Trophoblast cell (in vitro differentiated cells and primary cell): ENCODE results near the gene ASB16.
"Not testable (repeated sequence)": the region's sequence is repeated elsewhere in the genome, so short reads cannot be mapped to it uniquely, and the experiment has no call there.

Experiments
- DNase-seq, 2 donors: peaks; one replicate each; pipeline ENCODE4 v3.0.0-alpha.2; 2016
- H2AFZ ChIP-seq: 2 replicates; pipeline ENCODE4 v1.6.1; 2013; ENCODE audit warnings: low read length, moderate library complexity, mild to moderate bottlenecking; ENCODE audit not compliant: insufficient read depth, poor library complexity
- H2AK5ac ChIP-seq: 2 replicates; pipeline ENCODE4 v1.6.1; 2013; ENCODE audit warnings: mild to moderate bottlenecking, low read length
- H2BK120ac ChIP-seq: 2 replicates; pipeline ENCODE4 v1.6.1; 2013; ENCODE audit warnings: low read length, mild to moderate bottlenecking, moderate library complexity; ENCODE audit not compliant: insufficient read depth, poor library complexity
- H2BK12ac ChIP-seq: 2 replicates; pipeline ENCODE4 v1.6.1; 2013; ENCODE audit warnings: mild to moderate bottlenecking, low read length, moderate library complexity
- H2BK5ac ChIP-seq: 2 replicates; pipeline ENCODE4 v1.6.1; 2013; ENCODE audit warnings: low read length, low read depth, moderate library complexity, mild to moderate bottlenecking; ENCODE audit not compliant: poor library complexity
- H3K14ac ChIP-seq: 2 replicates; pipeline ENCODE4 v1.6.1; 2013; ENCODE audit warnings: mild to moderate bottlenecking, low read length
- H3K18ac ChIP-seq: 2 replicates; pipeline ENCODE4 v1.6.1; 2013; ENCODE audit warnings: mild to moderate bottlenecking, low read length
- H3K23ac ChIP-seq: 2 replicates; pipeline ENCODE4 v1.6.1; 2013; ENCODE audit warnings: low read length
- H3K27ac ChIP-seq: 2 replicates; pipeline ENCODE4 v1.5.1; 2013; ENCODE audit warnings: low read depth, mild to moderate bottlenecking, inconsistent platforms, low read length, moderate library complexity
- H3K27me3 ChIP-seq: 2 replicates; pipeline ENCODE4 v1.6.1; 2013; ENCODE audit warnings: inconsistent platforms, mild to moderate bottlenecking, low read length, moderate library complexity; ENCODE audit not compliant: insufficient read depth
- H3K36me3 ChIP-seq, 2 experiments: 1 replicate in 1 of 2; 2 replicates in 1 of 2; pipeline ENCODE4 v1.6.1; 2013; ENCODE audit warnings: low read length in 2 of 2, mild to moderate bottlenecking in 2 of 2, moderate library complexity in 1 of 2; ENCODE audit not compliant: insufficient read depth in 2 of 2, control insufficient read depth in 1 of 2
- H3K4ac ChIP-seq: 2 replicates; pipeline ENCODE4 v1.6.1; 2013; ENCODE audit warnings: low read depth, mild to moderate bottlenecking, low read length, moderate library complexity
- H3K4me1 ChIP-seq, 2 experiments: 1 replicate in 1 of 2; 2 replicates in 1 of 2; pipeline ENCODE4 v1.6.1; 2013; ENCODE audit warnings: low read length in 2 of 2, mild to moderate bottlenecking in 2 of 2, moderate library complexity in 1 of 2; ENCODE audit not compliant: insufficient read depth in 2 of 2, control insufficient read depth in 1 of 2
- H3K4me2 ChIP-seq: 2 replicates; pipeline ENCODE4 v1.6.1; 2013; ENCODE audit warnings: inconsistent platforms, mild to moderate bottlenecking, low read length, moderate library complexity
- H3K4me3 ChIP-seq: 2 replicates; pipeline ENCODE4 v1.5.1; 2013; ENCODE audit warnings: mild to moderate bottlenecking, low read depth, low read length, inconsistent platforms
- H3K79me1 ChIP-seq: one replicate; pipeline ENCODE4 v1.6.1; 2013; ENCODE audit warnings: low read length
- H3K79me2 ChIP-seq: 2 replicates; pipeline ENCODE4 v1.6.1; 2013; ENCODE audit warnings: low read length, mild to moderate bottlenecking; ENCODE audit not compliant: control insufficient read depth, insufficient read depth, poor library complexity
- H3K9ac ChIP-seq: 2 replicates; pipeline ENCODE4 v1.6.1; 2013; ENCODE audit warnings: mild to moderate bottlenecking, low read length
- H3K9me3 ChIP-seq: 2 replicates; pipeline ENCODE4 v1.6.1; 2013; ENCODE audit warnings: low read depth, mild to moderate bottlenecking, control low read depth, inconsistent platforms, low read length; ENCODE audit not compliant: insufficient read depth
- H4K12ac ChIP-seq: 2 replicates; pipeline ENCODE4 v1.6.1; 2013; ENCODE audit warnings: low read depth, mild to moderate bottlenecking, low read length, moderate library complexity
- H4K8ac ChIP-seq: 2 replicates; pipeline ENCODE4 v1.6.1; 2013; ENCODE audit warnings: low read depth, mild to moderate bottlenecking, low read length, moderate library complexity
- H4K91ac ChIP-seq: one replicate; pipeline ENCODE4 v1.6.1; 2013; ENCODE audit warnings: low read depth, mild to moderate bottlenecking, low read length, moderate library complexity
- WGBS: extraction: QIAGEN DNeasy Blood & Tissue Kit; methylation state at CpG from one replicate; pipeline ENCODE4 v1.1.7; 2013; ENCODE audit warnings: missing lambda C conversion rate; ENCODE audit not compliant: insufficient read length, insufficient coverage; ENCODE audit errors: extremely low coverage; 5-methylcytosine and 5-hydroxymethylcytosine counted together

Gene ASB16

DNA sequence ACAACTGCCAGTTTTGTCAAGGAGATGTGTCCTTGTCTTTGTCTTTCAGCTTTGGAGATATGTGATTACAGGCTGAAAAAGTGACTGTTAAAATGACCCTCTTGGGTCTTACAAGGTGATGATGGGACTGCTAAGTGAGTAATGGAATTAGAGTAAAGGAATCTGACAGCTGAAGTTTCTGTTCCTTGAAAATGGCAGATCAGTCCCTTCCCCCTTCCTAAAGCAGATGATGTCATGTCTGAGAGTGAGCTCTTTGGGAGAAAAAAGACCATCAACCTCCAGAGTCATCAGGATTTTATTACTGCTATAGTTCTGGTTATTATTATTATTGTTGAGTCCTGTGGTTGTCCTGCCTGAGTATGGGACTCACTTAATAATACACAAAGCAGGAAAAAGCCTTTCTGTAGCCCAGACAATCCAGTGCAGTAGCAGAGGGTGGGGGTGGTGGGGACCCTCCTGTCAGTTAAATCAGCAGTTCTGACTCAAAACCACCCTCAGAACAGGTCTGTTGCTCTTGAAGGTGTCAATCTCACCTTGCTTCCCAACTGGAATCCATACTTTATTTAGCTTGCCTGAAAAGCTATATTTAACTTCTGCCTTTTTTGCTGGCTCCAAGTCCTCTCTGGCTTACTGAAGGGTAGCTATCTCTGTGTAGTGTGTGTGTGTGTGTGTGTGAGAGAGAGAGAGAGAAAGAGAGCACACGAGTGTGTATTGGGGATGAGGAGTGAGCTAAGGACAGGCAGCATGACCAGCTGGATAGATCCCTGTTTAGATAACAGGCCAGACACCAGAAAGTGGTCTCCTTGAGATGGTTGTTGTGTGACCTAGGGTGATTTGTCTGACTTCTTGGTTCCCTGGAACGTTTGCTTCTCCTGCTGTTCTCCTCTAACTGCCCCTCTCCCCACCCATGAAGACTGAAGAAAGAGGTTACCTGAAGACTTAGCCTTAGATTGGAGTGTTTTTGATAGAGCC is 23.8 kb upstream of the ASB16 start:
- peaks cover 4 to 7% of the 10 kb centered on the region in 2 experiments for H3K4me1 ChIP-seq

DNA sequence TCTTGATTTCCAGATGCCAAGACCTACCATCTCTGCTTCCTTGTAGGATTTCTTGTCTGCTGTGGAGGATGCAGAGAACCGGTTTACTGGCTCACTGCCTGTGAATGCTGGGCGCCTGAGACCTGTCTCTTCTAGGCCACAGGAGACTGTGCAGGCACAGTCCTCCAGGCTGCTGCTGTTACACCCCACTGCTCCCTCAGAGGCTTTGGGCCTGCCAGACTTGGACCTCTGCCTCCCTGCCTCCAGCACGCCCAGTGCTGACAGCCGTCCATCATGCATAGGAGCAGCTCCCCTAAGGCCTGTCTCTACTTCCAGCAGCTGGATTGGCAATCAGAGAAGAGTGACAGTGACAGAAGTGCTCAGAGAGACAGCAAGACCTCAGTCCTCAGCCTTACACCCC is 22.7 kb upstream of the ASB16 start:
- Histone ChIP-seq H3K27ac (no peak overlapping the region), H2AFZ (no peak overlapping the region), H3K4me3 (no peak overlapping the region), H2AK5ac (no peak overlapping the region), H2BK5ac (no peak overlapping the region), H4K91ac (no peak overlapping the region), H3K23ac (no peak overlapping the region), H3K18ac (peak overlapping the region; percentile 25), H4K12ac (peak overlapping the region; percentile 10), H2BK12ac (no peak overlapping the region), H3K9ac (no peak overlapping the region), H3K4ac (no peak overlapping the region), H3K79me1 (no peaks in the 10 kb centered on the region), H3K4me1 (peaks cover 4 to 7% of the 10 kb centered on the region in 2 experiments), H3K4me2 (no peak overlapping the region), H3K36me3 (peaks cover 29 to 33% of the 10 kb centered on the region in 2 experiments), H3K27me3 (no peaks in the 10 kb centered on the region), H2BK120ac (no peak overlapping the region), H3K9me3 (no peaks in the 10 kb centered on the region), H4K8ac (no peak overlapping the region), H3K14ac (no peak overlapping the region), H3K79me2 (no peaks in the 10 kb centered on the region)
- WGBS = no CpG with 5 or more reads among the region's 4 CpGs
- DNase-seq = no peak

More for the DNA sequence above, 23.8 kb upstream of the ASB16 start:
- Histone ChIP-seq H3K23ac (peak overlapping the region; percentile 95), H2BK120ac (no peak overlapping the region), H3K79me1 (peaks cover 4% of the 10 kb centered on the region), H3K27ac (peak overlapping the region; percentile 34), H3K4me2 (peak overlapping the region; percentile 37), H4K12ac (no peak overlapping the region), H4K91ac (no peak overlapping the region), H2BK5ac (no peak overlapping the region), H4K8ac (no peak overlapping the region), H3K79me2 (peaks cover 4% of the 10 kb centered on the region), H3K4ac (no peak overlapping the region), H3K18ac (no peak overlapping the region), H3K4me3 (no peak overlapping the region), H3K9ac (no peak overlapping the region), H3K36me3 (peaks cover 24 to 29% of the 10 kb centered on the region in 2 experiments), H2AFZ (no peak overlapping the region), H3K27me3 (no peaks in the 10 kb centered on the region), H3K14ac (no peak overlapping the region), H2AK5ac (no peak overlapping the region), H3K9me3 (no peaks in the 10 kb centered on the region), H2BK12ac (no peak overlapping the region)
- WGBS = no CpG with 5 or more reads among the region's 2 CpGs
- no peak for DNase-seq

DNA sequence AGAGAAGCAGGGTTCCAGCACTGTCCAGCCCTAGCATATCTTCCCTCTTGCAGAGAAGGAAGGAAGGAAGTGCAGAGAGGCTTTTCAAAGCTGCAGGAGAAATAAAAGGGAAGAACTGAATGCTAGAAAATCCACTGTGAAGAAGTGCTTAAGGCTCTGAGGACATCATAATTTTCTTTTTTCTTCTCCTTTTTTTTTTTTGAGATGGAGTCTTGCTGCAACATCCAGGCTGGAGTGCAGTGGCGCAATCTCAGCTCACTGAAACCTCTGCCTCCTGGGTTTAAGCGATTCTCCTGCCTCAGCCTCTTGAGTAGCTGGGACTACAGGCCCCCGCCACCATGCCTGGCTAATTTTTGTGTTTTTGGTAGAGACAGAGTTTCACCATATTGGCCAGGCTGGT is 21.4 kb upstream of the ASB16 start:
- H3K27me3 ChIP-seq, H3K4me1 ChIP-seq, H3K23ac ChIP-seq, DNase-seq, H2AK5ac ChIP-seq, H2AFZ ChIP-seq, H3K4me3 ChIP-seq, H3K79me1 ChIP-seq, H4K8ac ChIP-seq, H2BK120ac ChIP-seq, H3K4me2 ChIP-seq, H3K18ac ChIP-seq, H3K27ac ChIP-seq, H3K9me3 ChIP-seq, H4K91ac ChIP-seq, H3K79me2 ChIP-seq, H3K14ac ChIP-seq, H2BK12ac ChIP-seq, H3K4ac ChIP-seq, H2BK5ac ChIP-seq, H4K12ac ChIP-seq, H3K9ac ChIP-seq: not testable (repeated sequence)
- peaks cover 30 to 38% of the 10 kb centered on the region in 2 experiments for H3K36me3 ChIP-seq
- WGBS = no CpG with 5 or more reads among the region's 3 CpGs

DNA sequence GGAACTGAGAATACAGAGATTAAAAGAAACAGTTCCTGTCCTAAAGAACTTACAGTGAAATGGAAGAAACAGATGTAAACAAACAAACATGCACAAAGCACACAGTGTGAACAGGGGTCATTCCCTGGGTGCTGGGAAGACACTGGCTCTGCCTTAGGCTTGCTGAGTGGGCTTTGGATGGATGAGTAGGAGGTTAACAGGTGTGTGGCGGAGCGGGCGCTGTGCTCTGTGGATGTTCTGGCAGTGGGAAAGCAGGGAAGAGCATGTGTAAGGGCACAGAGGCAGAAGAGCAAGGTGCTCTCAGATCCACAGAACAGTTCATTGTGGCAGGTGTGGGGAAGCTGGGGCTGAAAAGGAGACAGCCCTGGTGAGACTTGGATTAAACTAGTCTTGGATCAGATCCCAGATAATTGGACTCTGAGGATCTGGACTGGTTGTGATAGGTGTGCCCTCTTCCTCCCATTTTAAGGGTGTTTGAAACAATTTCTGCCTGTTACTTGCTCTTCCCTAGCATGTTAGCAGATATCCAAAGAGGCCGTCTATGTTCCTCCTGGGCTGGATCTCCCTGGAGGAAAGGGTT is 20.7 kb upstream of the ASB16 start:
- Histone ChIP-seq H3K23ac (no peak overlapping the region), H3K4me1 (peaks cover 4 to 7% of the 10 kb centered on the region in 2 experiments), H3K9ac (no peak overlapping the region), H3K27me3 (no peaks in the 10 kb centered on the region), H3K4ac (no peak overlapping the region), H2BK120ac (no peak overlapping the region), H3K18ac (no peak overlapping the region), H2BK5ac (no peak overlapping the region), H3K4me3 (no peak overlapping the region), H3K27ac (no peak overlapping the region), H4K12ac (no peak overlapping the region), H3K4me2 (no peak overlapping the region), H2AFZ (no peak overlapping the region), H2BK12ac (no peak overlapping the region), H4K8ac (no peak overlapping the region), H2AK5ac (no peak overlapping the region), H4K91ac (no peak overlapping the region), H3K79me2 (no peaks in the 10 kb centered on the region), H3K9me3 (peaks cover under 1% of the 10 kb centered on the region), H3K14ac (no peak overlapping the region), H3K79me1 (no peaks in the 10 kb centered on the region), H3K36me3 (peaks cover 37 to 45% of the 10 kb centered on the region in 2 experiments)
- WGBS = no CpG with 5 or more reads among the region's 4 CpGs
- DNase-seq = no peak
